Measurements from ENCODE around the gene ZNF710.
"Not testable (repeated sequence)": the region's sequence is repeated elsewhere in the genome, so short reads cannot be mapped to it uniquely, and the experiment has no call there.

ZNF710 gene, protein sequence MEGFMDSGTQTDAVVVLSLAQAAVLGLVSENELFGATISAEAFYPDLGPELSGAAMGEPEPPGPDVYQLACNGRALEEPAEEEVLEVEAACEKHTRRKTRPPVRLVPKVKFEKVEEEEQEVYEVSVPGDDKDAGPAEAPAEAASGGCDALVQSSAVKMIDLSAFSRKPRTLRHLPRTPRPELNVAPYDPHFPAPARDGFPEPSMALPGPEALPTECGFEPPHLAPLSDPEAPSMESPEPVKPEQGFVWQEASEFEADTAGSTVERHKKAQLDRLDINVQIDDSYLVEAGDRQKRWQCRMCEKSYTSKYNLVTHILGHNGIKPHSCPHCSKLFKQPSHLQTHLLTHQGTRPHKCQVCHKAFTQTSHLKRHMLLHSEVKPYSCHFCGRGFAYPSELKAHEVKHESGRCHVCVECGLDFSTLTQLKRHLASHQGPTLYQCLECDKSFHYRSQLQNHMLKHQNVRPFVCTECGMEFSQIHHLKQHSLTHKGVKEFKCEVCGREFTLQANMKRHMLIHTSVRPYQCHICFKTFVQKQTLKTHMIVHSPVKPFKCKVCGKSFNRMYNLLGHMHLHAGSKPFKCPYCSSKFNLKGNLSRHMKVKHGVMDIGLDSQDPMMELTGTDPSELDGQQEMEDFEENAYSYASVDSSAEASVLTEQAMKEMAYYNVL

DNA sequence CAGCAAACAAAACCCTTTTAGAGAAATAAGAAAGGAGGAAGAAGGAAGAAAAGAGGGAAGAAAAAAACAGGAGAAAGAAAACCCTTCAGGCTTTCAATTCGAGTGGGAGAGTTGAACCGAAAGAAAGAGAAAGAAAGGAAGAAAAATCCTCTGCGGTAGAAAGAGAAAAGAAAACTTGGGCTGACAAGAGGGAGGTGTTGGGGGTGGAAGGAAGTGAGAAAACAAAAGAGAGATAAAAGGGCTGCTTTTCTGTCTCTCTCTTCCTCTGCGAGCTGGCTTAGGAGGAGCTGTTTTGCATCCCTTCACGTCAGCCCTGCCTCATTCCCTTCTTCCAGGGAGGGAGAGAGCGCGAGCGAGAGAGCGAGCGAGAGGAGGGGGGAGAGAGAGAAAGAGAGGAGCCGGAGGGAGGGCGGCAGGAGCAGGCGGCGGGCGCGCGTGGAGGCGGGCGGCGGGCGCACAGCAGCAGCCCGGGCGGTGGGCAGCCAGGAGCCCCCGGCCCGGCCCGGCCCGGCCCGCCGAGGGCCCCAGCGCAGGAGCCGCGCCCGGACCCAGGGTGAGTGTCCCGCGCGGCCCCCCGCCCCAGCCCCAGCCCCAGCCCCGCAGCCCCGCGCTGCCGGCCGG, at the start of gene ZNF710:
Gene ZNF710, plus strand, starts transcription at position 263 of the 621 bp plus-strand sequence. CDS start 65,814 bp downstream, outside the sequence.
- peak in 1 of 3 donors; percentile 22 for DNase-seq (ENCODE audit: low read depth in 2 of 3, low spot score in 1 of 3)

DNA sequence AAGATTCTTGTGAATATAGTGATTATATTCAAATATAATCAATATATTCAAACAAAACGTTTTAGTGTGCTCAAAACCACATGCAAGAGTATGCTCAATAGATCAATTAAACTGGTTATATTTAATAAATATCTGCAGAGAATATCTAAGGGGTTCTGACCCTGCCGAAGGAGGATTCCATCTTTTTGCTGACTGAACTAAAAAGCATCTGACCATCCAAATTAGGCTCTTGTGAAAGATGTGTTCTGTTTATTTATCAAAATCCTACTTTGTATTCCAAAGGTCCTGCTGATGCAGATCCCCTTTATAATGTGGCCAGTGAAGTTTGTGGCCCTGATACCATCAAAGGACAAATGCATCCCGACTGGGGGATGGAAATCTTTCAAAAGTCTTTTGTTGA, 46.6 kb upstream of the ZNF710 start:
- no peak for DNase-seq (ENCODE audit: low read depth in 2 of 3, low spot score in 1 of 3)

DNA sequence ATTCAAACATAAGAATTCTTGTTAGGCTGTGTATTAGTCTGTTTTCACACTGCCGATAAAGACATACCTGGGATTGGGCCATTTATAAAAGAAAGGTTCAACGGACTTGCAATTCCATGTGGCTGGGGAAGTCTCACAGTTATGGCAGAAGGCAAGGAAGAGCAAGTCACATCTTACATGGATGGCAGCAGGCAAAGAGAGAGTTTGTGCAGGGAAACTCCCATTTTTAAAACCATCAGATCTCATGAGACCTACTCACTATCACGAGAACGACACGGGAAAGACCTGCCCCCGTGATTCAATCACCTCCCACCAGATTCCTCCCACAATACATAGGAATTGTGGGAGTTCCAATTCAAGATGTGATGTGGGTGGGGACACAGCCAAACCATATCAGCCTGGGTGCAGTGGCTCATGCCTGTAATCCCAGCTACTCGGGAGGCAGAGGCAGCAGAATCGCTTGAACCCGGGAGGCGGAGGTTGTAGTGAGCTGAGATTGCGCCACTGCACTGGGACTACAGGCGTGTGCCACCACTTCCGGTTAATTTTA, 45.6 kb upstream of the ZNF710 start:
- DNase-seq (ENCODE audit: low read depth in 2 of 3, low spot score in 1 of 3): not testable (repeated sequence)

DNA sequence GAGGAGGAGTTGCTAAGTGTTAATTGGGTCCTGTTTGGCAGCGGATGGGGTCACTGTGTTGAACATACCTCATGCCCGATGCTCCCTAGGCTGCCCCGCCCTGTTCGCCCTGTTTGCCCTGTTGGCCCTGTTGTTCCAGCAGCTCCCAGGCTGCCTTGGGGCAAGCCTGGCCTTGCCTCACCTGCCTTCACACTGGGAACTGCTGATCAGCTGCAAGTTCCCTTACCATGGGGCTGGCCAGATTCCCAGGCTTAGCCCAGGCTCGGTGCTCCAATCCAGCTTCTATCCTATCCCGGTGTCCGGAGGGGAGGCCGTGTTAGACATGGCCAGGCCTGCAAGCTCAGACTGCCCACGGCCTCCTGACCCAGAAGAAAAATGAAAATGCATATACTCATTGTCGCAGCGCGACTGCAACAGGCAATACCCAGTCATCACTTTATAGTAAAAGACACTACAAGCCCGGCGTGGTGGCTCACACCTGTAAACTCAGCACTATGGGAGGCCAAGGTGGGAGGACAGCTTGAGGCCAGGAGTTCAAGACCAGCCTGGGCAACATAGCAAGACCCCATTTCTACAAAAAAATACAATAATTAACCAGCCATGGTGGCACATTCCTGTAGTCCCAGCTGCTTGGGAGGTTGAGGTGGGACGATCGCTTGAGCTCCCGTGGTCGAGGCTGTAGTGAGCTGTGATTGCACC, 42.9 kb upstream of the ZNF710 start:
- no peak for DNase-seq (ENCODE audit: low read depth in 2 of 3, low spot score in 1 of 3)

DNA sequence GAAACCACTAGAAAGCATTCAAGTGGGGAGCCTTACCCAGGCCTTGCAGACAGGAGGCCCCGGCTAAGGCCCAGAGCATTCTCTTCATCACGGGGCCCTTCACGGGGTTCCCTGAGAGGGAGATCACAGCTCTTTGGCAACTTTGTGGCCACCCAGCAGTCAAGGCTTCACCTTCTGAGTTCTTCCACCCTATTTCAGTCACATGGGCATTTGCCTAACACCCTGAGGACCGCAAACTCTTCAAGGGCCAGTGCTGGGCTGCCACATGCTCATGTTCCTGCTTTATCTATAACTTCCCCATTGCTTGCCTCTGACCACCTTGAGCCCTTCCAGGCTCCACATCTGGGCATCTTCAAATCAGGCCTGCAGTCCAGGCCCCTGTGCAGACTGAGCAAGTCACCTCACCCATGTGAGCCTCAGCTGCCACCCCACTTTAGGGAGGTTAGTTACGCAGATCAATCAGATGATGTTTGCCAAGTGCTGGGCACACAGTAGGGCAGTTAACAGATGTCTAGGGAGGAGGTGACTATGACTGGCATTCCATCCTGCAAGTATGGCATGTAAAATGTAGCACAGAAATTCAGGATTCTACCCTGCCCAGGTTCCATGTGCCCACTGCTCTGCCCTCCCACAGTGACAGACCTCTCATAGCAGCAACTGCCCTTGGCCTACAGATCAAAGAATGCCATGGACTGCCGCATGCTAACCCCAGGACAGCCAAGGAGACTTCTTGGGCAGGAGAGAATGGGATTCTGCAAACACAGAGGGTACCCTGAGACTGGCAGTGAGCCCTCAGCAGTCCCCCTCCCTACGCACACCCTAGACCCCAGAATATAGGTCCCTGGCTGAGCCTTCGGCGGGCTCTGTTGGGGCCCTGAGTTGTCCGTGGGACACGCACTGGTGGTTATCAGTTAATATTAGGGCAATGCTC, 37.6 kb upstream of the ZNF710 start:
- no peak for DNase-seq (ENCODE audit: low read depth in 2 of 3, low spot score in 1 of 3)

DNA sequence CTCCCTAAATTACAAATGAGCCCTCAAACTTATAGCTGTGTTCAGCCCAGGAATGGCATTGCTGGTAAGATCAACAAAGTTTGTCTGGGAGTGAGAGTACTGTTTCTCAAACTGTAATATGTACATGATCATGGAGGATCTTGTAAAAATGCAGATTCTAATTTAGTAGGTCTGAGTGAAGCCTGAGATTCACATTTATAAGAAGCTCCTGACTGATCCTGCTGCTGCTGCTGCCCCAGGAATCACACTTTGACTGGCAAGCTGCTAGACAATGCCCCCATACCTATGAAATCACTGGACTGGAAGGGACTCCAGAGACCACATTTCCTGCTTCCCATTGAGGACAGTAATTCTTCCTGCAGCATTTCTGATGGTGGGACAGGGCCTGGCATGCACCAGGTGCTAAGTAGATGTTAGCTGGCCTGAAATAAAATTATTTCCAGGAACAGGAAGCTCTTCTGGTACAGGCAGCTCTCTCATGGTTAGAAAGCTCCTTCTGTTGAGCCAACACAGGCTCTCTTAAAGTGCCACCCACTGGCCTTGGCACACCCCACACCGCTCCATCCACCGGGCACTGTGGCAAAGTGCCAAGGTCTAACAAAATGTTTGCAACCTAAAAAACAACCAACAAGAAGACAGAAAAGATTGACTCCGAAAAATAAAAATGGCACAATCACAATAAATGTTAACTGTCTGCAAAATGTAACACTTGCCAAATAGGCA, 36.7 kb upstream of the ZNF710 start:
- DNase-seq (ENCODE audit: low read depth in 2 of 3, low spot score in 1 of 3): no peak

DNA sequence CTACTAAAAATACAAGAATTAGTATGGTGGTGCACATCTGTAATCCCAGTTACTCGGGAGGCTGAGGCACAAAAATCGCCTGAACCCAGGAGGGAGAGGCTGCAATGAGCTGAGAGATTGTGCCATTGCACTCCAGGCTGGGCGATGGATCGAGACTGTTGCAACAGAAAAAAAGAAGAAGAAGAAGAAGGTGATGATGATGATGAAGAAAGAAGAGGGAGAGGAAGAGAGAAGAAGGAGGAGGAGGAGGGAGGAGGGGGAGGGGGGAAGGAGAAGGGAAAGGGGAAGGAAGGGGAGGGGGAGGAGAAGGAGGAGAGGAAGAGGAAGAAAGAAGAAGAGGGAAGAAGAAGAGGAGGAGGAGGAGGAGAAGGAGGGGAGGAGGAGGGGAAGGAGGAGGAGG, 33.2 kb upstream of the ZNF710 start:
- no peak for DNase-seq (ENCODE audit: low read depth in 2 of 3, low spot score in 1 of 3)

DNA sequence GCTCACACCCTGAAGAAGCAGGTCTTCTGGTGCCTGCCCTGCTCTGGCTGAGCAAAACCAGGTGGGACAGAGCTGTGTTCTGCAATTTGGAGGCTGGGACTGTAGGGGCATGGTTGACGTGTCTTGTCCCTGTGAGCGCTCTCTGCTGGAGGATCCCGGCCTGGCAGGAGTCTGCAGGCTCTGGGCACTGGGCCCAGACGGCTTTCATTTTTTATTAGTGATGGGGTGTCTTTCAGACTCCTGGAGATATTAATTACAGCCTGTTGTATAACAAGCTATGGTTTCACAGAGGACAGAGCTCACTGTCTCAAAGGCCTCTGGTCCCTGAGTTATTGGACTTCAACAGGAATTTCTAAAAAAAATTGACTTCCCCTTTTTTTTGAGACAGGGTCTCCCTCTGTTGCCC, 29.5 kb upstream of the ZNF710 start:
- DNase-seq (ENCODE audit: low read depth in 2 of 3, low spot score in 1 of 3): peak; percentile 26 to 43 (median 29)

DNA sequence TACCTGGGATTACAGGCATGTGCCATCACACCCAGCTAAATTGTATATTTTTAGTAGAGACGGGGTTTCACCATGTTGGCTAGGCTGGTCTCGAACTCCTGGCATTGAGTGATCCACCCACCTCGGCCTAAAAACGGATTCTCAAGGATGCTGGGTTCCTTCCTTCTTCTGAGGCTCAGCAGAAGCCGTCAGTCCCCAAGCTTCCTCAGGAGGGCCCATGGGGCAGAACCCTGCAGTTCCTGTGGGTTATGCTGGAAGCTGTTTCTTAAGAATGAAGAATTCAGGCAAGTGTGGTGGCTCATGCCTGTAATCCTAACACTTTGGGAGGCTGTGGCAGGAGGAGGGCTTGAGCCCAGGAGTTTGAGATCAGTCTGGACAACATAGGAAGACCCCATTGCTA, 29.0 kb upstream of the ZNF710 start:
- DNase-seq (ENCODE audit: low read depth in 2 of 3, low spot score in 1 of 3): no peak

DNA sequence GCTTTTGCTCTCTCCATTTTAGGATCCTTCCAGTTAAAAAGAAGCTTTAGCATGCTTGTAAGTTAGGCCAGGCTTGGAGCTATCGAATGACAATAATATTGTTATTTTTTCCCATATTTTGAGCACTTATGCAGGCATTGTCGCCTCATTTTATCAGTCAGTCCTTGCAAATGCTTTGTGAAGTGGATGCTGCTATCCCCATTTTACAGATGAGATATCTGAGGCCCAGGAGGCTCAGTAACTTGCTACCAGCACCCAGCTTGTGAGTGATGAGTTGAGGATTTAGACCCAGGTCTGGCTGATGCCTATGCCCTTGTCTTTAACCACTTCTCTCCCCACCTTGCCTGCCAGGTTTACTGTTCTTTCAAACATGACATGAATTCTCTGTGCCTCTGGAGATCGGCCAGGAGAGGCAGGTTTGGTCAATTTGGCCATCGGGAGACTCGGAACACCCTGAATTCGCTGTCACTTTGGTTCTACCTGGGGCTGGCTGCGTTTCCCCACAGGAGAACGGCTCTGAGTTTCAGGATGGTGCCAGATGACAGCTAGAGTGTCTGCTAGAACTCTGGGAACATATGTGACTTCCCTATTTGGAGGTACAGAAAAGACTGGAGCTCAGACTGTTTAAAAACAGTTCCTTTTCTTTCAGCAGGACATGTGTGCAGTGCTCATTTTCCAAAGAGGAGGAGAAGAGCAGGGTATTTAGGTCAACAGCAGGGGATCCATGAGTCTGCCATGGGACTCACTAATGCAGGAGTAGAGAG, 25.5 kb upstream of the ZNF710 start:
- no peak for DNase-seq (ENCODE audit: low read depth in 2 of 3, low spot score in 1 of 3)

DNA sequence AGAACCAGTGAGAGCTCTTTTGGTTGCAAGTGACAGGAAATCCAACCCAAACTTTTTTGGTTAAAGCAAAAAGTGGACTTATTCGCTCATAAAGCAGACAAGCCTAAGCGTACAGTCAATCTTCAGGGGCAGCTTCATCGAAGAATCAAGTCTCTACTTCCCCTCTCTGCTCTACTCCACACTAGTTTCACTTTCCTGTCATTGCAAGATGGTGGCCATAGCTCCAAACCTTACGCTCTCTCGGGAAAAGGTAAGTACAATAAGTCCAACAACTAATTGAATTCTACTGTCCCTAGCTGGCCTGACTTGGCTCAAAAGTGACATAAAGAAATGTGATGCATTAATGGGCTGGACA, 24.9 kb upstream of the ZNF710 start:
- no peak for DNase-seq (ENCODE audit: low read depth in 2 of 3, low spot score in 1 of 3)

DNA sequence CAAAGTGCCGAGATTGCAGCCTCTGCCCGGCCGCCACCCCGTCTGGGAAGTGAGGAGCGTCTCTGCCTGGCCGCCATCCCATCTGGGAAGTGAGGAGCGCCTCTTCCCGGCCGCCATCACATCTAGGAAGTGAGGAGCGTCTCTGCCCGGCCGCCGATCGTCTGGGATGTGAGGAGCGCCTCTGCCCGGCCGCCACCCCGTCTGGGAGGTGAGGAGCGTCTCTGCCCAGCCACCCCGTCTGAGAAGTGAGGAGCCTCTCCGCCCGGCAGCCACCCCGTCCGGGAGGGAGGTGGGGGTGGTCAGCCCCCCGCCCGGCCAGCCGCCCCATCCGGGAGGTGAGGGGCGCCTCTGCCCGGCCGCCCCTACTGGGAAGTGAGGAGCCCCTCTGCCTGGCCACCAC, 23.3 kb upstream of the ZNF710 start:
- DNase-seq (ENCODE audit: low read depth in 2 of 3, low spot score in 1 of 3): not testable (repeated sequence)

DNA sequence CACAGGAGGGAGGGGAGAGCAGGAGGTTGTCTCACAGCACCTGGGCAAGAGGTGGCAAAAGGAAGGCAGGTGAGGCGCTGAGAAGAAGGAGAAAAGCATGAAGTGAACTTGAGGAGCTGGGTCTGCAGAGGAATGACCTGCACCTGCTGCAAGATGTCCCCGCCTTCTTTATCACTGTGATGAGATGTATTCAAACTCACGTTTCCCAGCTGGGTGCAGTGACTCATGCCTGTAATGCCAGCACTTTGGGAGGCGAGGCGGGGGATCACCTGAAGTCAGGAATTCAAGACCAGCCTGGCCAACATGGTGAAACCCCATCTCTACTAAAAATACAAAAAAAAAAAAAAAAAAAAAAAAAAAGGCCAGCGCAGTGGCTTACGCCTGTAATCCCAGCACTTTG, 22.2 kb upstream of the ZNF710 start:
- DNase-seq (ENCODE audit: low read depth in 2 of 3, low spot score in 1 of 3): no peak

DNA sequence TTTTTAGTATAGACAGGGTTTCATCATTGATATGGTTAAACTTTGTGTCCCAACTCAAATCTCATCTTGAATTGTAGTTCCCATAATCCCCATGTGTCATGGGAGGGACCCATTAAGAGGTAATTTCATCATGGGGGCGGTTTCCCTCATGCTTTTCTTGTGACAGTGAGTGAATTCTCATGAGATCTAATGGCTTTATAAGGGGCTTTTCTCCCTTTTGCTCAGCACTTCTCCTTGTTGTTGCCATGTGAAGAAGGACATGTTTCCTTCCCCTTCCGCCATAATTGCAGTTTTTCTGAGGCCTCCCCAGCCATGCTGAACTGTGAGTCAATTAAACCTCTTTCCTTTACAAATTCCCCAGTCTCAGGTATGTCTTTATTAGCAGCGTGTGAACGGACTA, 20.2 kb upstream of the ZNF710 start:
- DNase-seq (ENCODE audit: low read depth in 2 of 3, low spot score in 1 of 3): no peak

DNA sequence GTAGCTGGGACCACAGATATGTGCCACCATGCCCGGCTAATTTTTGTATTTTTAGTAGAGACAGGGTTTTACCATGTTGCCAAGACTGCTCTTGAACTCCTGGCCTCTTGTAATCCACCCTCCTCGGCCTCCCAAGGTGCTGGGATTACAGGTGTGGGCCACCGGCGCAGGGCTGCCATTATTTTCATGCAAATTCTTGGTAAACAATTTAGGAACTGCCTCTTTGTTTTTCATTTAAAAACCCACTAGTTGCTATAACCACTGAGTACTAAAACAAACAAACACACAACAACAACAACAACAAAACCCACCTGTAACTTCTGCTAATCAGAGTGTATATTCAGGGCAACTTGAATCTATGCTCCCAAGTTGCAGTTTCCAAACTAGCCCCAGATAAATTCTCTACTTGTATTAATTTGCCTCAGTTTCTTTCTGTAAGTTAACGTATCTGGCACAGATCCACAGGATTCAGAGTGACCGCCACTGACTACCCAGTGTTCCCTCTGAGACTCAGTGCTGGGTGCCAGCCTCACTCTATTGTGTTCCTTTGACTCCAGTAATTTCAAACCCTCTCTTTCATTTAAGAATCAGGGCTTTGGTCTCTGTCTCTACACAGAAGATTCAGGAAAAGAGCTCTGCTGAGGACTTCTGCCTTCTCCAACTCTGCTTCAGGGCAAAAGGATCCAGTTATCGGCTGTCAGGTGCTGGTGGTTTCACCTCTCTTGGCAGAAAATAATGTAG, 18.6 kb upstream of the ZNF710 start:
- no peak for DNase-seq (ENCODE audit: low read depth in 2 of 3, low spot score in 1 of 3)

DNA sequence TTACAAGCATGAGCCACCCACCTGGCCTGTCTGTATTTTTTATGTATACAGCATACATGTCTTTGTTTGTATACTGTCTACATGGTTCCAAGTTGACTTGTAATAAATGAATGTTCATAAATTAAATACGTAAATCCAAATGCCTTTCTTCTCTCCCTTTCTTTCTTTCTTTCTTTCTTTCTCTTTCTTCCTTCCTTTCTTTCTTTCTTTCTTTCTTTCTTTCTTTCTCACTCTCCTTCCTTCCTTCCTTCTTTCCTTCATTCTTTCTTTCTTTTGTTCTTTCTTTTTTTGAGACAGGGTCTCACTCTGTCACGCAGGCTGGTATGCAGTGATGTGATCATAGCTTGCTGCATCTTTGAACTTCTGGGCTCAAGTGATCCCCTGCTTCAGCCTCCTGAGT, 17.1 kb upstream of the ZNF710 start:
- no peak for DNase-seq (ENCODE audit: low read depth in 2 of 3, low spot score in 1 of 3)

DNA sequence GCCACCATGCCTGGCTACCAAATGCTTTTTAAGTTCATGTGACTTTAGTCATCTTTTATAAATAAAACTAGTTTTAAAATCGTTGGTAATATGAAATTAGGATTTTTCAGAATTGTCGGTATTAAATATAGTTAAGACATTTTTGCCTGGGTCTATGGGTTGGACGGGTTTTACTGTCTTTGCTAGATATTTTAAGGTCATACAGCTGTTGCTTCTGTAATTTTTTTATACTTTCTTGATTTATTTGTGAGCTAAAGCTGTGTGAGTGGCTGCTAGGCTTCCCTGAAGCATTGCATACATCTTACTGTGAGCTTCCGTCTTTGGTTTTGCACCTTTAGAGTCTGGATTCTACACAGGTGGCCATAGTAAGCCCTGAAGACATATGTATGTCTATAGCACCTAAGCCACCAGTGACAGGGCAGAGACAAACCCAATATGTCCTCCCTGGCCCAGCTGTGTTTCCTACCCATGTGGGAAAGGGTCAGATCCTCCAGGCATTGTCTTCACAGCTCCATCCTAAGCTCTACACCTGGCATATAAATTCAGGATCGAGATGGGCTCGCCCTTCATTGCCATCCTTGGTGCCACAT, 16.6 kb upstream of the ZNF710 start:
- DNase-seq (ENCODE audit: low read depth in 2 of 3, low spot score in 1 of 3): no peak

DNA sequence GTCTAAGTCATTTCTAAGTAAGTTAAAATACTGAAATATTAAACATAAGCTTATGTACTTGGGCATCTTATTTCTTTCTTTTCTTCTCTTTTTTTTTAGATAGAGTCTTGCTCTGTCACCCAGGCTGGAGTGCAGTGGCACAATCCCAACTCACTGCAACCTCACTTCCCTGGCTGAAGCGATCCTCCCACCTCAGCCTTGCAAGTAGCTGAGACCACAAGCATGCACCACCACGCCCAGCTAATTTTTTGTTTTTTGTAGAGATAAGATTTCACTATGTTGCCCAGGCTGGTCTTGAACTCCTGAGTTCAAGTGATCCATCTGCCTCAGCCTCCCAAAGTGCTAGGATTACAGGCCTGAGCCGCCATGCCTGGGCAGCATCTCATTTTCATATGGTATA, 16.0 kb upstream of the ZNF710 start:
- DNase-seq (ENCODE audit: low read depth in 2 of 3, low spot score in 1 of 3): no peak

All from stimulated activated CD4-positive, alpha-beta T cell treated with anti-CD3 and anti-CD28 coated beads, Interleukin-12 subunit alpha, Interleukin-12 subunit beta, amount 100 ng/mL, for 48 hours (primary cell).